ENCODE measurements around the gene GLI3.

DNA sequence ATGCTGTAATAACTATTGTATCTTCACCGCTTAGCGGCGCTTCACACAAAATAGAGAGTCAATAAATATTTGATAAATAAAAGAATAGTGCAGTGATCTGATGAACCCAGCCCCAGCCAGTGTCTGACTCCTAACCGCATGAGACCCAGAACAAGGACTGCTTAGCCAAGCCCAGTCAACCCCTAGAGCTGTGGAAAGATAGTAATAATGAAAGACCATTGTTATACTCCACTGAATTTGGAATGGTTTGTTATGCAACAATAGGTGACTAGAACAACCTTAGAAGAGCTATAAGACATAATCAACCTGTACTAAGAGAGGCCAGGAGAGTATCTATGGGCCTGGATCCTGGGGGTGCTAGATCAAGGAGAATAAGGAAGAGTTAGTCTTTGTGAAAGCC, 303.6 kb downstream of the GLI3 start:
- TF ChIP-seq, protein P1, sequence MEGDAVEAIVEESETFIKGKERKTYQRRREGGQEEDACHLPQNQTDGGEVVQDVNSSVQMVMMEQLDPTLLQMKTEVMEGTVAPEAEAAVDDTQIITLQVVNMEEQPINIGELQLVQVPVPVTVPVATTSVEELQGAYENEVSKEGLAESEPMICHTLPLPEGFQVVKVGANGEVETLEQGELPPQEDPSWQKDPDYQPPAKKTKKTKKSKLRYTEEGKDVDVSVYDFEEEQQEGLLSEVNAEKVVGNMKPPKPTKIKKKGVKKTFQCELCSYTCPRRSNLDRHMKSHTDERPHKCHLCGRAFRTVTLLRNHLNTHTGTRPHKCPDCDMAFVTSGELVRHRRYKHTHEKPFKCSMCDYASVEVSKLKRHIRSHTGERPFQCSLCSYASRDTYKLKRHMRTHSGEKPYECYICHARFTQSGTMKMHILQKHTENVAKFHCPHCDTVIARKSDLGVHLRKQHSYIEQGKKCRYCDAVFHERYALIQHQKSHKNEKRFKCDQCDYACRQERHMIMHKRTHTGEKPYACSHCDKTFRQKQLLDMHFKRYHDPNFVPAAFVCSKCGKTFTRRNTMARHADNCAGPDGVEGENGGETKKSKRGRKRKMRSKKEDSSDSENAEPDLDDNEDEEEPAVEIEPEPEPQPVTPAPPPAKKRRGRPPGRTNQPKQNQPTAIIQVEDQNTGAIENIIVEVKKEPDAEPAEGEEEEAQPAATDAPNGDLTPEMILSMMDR (IDR thresholded peaks at IDR 0.05; ENCODE audit: borderline replicate concordance, extremely low read depth, low read length, poor library complexity, severe bottlenecking): no peak
- no peak for TF ChIP-seq EZH2 (IDR thresholded peaks at IDR 0.05; ENCODE audit: borderline replicate concordance, low read depth, low read length, severe bottlenecking)

Data from DND-41 (cell line).